Measurements from ENCODE around the gene FCN2.
"Not testable (repeated sequence)": the region's sequence is repeated elsewhere in the genome, so short reads cannot be mapped to it uniquely, and the experiment has no call there.

Gene FCN2

DNA sequence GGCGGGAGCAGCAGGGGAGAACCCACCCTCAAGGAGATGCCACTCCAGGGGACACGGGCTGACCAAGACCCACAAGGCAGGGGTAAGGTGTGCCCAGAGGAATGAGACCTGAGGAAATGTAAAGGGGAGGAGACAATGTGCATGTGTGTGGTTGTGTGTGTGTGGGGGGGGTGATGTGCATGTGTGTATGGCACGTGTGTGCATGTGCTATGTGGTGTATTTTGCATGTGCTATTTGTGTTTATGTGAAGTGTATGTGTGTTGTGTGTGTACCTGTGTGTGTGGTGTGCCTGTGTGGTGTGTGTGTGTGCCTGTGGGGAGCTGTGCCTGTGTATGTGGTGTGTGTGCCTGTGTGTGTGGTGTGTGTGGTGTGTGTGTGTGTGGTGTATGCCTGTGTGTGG, 33.5 kb upstream of the FCN2 start:
- DNase-seq (ENCODE audit: low read depth in 2 of 3, low spot score in 1 of 3): no peak

DNA sequence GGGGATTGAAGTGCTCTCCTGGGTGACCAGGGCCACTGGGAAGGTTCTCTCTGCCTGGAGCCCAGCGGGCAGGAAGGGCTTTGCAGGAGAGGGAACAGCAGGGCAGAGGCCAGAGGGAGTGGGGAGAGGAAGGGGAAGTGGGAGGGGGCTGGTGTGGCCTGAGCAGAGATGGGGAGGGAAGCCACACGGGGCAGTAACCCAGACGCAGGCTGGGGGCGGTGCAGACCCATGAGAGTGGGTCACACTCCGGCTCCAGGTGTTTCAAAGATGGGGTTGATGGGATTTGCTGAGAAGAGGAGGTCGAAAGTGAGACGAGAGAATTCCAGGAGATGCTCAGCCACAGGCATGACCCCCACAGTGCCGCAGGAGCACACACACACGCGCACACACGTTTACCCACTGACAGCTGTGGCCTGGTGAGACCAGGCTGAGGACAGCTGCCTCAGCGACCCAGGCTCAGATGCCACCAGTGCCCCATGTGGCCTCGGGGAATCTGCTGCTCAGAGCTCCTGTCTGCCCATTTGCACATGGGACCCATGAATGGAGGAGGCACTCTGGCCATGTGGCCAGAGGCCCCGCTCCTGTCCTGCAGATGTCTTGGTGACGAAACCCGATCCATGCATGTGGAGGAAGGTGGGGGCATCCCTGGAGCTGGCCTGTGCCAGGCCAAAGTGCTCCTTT, 32.7 kb upstream of the FCN2 start:
- no peak for DNase-seq (ENCODE audit: low read depth in 2 of 3, low spot score in 1 of 3)

- DNase-seq (ENCODE audit: low read depth in 2 of 3, low spot score in 1 of 3): no peak
These were observed 32.1 kb upstream of the FCN2 start for GRCh38 chr9:134848504-134848903.

DNA sequence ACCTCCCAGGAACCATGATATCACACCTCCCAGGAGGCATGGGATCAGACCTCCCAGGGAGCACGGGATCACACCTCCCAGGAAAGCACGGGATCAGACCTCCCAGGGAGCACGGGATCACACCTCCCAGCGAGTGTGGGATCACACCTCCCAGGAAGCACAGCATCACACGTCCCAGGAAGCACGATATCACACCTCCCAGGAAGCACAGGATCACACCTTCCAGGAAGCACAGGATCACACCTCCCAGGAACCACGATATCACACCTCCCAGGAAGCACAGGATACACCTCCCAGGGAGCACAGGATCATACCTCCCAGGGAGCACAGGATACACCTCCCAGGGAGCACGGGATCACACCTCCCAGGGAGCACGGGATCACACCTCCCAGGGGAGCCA, 30.0 kb upstream of the FCN2 start:
- DNase-seq (ENCODE audit: low read depth in 2 of 3, low spot score in 1 of 3): no peak

DNA sequence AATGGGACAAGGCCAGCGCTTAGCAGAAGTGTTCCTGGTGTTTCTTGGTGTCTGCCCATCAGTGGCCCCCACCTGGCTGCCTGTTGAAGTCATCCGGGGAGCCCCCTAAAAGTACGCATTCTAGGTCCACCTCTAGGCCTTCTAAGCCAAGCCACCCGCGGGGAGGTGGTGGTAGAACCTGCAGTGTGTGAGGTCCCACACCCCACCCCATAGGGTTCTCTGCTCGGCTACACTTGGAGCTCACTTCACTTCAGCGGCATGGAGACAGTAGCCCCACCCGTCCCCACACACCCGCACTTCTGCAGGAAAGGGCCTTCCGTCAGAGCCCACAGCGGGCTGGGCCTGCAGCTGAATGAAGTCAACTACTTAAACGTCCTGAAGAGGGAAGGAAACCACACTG, 29.6 kb upstream of the FCN2 start:
- no peak for DNase-seq (ENCODE audit: low read depth in 2 of 3, low spot score in 1 of 3)

GRCh38 chr9:134852906-134853654, 27.5 kb upstream of the FCN2 start:
- no peak for DNase-seq (ENCODE audit: low read depth in 2 of 3, low spot score in 1 of 3)

- DNase-seq (ENCODE audit: low read depth in 2 of 3, low spot score in 1 of 3): no peak
These were observed 26.7 kb upstream of the FCN2 start for GRCh38 chr9:134853893-134854292.

- DNase-seq (ENCODE audit: low read depth in 2 of 3, low spot score in 1 of 3): no peak
These were observed 26.0 kb upstream of the FCN2 start for GRCh38 chr9:134854541-134854981.

DNA sequence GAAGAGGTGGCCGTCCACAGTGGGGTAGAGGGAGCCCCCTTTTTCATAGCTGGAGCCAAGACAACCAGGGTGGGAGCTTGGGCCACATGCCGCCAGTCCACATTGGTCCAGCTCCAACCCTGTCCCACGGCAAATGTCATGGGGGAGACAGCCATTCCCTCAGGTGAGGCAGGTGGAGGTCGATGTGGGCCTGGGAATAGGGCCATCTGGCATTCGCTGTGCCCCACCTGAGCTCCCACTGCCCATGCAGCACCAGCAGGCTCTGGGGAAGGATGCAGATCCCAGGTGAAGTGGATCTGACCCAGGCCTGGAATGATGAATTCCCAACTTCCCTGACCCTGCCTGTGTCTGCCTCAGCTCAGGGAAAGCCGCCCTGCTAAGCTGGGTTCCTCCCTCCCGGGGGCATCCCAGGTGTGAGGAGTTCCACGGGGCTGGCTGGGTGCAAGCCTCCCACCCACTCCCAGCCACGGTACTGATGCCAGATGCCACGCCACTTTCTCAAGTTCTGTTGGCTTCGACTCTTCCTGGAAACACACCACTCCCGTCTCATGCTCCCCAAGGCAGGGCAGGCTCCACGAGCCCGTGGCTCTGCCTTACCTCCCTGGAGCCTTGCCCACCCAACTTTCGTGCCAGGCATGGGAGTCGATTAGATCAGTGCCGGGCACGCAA, 25.2 kb upstream of the FCN2 start:
- DNase-seq (ENCODE audit: low read depth in 2 of 3, low spot score in 1 of 3): no peak

DNA sequence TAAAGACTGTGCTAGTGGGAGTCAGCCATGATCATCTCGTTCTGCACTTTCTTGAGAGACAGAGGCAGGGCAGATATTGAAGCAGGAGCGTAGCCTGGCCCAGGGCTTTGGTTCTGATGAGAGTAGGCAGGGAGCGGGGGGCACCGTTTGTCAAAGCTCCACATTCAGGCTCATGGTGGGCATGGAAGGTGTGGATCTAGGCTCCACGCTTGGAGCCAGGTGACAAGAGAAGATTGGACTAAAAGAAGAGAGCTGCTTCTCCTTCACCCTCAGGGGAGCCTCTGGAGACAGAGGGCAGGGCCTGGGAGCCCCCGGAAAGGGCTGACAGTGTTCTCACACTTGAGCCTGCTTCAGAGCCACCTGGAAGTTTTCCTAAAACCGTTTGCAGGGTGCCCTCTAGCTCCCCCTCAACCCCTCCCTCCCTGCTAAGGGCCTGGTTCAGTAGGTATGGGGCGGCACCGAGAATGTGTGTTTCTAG, 24.7 kb upstream of the FCN2 start:
- DNase-seq (ENCODE audit: low read depth in 2 of 3, low spot score in 1 of 3): no peak

DNA sequence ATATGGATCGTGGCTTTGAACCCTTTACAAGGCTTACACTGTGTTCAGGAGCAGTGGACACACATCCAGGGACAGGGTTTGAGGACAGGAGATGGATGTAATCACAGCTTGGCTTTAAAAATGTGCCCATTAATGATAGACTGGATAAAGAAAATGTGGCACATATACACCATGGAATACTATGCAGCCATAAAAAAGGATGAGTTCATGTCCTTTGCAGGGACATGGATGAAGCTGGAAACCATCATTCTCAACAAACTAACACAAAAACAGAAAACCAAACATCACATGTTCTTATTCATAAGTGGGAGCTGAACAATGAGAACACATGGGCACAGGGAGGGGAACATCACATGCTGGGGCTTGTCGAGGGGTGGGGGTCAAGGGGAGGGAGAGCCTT, 23.2 kb upstream of the FCN2 start:
- not testable (repeated sequence) for DNase-seq (ENCODE audit: low read depth in 2 of 3, low spot score in 1 of 3)

GRCh38 chr9:134858051-134858841, 22.4 kb upstream of the FCN2 start:
- DNase-seq (ENCODE audit: low read depth in 2 of 3, low spot score in 1 of 3): peak; percentile 38 to 47 (median 41)

DNA sequence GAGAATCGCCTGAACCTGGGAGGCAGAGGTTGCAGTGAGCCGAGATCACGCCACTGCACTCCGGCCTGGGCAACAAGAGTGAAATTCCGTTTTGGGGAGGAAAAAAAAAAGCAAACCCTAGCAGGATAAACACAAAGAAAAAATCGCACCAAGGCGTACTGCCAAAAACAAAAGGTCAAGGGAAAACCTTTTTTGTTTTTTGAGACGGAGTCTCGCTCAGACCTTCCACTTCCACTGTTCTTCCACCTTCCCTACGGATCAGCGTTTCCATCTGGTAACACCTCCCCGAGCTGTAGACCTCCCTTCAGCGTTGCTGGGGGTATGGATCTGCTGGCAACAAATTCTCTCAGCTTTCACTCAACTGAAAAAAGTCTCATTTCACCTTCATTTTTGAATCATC, 20.1 kb upstream of the FCN2 start:
- DNase-seq (ENCODE audit: low read depth in 2 of 3, low spot score in 1 of 3): no peak

- no peak for DNase-seq (ENCODE audit: low read depth in 2 of 3, low spot score in 1 of 3)
These were observed 18.8 kb upstream of the FCN2 start for GRCh38 chr9:134861595-134862334.

DNA sequence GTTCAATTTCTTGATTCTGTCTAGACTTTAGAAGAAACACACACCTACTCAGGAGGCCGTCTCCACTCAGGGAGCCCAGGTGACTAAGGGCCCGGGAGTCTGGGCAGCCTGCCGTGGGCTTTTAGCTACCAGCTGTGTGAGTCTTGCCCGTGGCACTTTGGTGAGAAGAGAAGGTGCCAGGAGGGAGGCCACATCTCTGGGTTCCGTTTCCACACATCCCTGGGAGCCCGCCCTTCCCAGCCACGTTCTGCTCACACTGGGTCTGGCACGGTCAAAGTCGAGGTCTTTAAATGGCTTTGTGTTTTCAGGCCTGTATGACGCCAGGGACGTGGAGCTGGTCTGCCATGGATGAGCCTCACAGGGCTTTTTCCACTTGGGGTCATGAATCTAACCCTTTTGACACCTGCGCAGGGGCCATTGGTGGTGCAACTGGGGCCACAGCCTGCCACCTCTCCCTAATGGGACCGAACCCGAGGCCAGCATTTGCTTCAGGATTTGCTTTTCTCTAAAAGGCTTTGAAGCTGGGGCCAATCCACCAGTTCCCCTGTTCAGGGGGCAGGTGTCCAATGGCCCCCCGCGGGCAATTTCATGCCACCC, 17.2 kb upstream of the FCN2 start:
- no peak for DNase-seq (ENCODE audit: low read depth in 2 of 3, low spot score in 1 of 3)

DNA sequence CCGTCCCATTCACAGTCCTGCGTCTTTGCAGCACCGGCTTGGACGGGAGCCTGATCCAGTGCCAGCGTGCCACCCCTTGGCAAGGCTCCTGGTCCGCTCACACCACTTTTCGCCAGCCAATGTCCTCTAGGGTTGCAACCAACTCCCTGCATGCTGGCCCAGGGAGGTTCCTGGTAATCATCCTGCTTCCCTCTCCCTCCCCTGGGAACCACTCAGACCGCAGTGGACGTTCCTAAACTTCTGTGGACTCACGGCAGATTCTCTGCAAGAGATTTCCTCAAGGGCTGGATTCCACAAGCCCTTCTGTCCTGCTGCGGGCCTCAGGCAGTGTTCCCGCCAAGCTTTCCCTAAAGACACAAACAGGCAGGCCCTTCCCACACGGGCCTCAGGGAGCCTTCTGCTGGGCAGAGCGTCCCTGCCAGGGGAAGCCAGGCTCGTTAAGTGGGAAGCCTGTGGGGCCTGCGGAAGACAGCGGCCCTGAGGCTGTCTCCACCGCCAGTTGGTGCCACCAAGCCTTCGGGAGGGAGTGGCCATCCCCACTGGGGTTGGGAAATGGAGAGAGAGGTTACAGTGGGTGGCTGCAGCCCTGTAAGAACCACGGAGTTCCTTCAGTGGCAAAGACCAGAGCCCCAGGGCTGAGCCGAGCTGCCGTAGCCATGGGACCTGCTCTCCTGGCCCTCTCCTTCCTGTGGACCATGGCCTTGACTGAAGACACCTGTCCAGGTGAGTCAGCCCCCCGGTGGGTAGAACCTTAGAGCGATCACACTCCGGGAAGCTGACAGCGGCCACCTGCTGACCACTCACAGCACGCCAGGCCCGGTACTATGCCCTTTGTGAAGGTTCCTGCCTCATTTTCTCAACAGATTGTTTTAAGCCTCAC, 16.4 kb upstream of the FCN2 start:
- no peak for DNase-seq (ENCODE audit: low read depth in 2 of 3, low spot score in 1 of 3)

DNA sequence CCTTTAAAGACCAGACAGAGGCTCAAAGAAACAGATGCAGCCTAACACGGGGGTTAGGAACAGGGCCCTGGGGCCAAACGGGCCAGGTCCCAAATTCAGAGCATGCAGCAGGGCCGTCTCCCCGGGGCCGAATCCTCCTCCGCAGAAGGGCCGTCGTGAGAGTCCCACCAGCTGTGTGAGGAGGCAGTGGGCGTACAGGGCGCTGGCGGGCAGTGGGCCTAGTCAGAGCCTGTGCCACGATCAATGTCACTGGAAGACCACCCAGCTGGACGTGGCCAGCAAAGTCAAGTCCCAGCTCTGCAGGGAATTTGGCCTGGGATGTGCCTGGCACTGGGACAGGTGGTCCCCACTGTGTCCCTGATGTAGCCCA, 15.8 kb upstream of the FCN2 start:
- no peak for DNase-seq (ENCODE audit: low read depth in 2 of 3, low spot score in 1 of 3)

DNA sequence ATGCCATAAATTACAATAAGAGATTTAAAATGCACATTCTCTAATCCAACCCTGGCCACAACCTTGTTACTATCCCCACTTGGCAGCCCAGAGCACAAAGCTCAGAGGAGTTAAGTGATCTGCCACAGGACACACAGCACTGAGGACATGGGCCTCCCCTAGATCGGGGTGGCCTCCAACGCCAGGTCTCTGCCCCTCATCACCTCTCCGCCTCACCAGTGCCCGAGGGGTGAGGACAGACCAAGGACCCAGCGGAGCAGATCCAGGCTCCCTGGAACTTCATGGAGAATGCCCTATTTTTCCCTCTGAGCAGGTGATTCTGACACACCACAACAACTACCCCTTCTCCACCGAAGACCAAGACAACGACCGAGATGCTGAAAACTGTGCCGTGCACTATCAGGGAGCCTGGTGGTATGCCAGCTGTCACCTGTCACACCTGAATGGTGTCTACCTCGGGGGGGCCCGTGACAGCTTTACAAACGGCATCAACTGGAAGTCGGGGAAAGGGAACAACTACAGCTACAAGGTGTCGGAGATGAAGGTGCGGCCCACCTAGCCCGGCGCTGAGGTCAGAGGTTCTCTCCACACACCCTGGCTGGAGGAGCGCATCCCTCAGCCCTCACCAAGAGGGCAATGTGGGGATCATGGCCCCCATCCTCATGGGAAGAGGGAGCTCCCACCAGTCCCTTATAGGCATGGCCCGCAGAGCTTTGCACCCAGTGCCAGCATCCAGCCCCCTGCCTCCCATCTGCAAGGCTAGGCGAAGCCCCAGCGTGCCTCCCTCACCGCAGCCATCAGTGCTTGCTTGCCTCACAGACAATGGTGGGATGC, 12.5 kb upstream of the FCN2 start:
- DNase-seq (ENCODE audit: low read depth in 2 of 3, low spot score in 1 of 3): no peak
